Hepatocyte (in vitro differentiated cells): ENCODE measurements around the gene TOMM6. TPM values are rescaled to one million over a fixed set of nuclear protein-coding genes. Genes with fewer than 3 reads are reported as not detected.

Source experiments
- DNase-seq: peaks from one replicate; pipeline ENCODE4 v3.0.0-alpha.2; 2016; ENCODE audit warnings: low spot score
- H2AFZ ChIP-seq: fragments of 200-600 bp; sonication (generic); 2 replicates; pipeline ENCODE4 v1.6.0; 2016; ENCODE audit warnings: antibody characterized with exemption, mild to moderate bottlenecking
- H3K27ac ChIP-seq: fragments of 200-600 bp; sonication (generic); 2 replicates; pipeline ENCODE4 v1.5.1; 2016; ENCODE audit warnings: mild to moderate bottlenecking
- H3K27me3 ChIP-seq: fragments of 200-600 bp; sonication (generic); 2 replicates; pipeline ENCODE4 v1.6.1; 2016
- H3K36me3 ChIP-seq: fragments of 200-600 bp; sonication (generic); replicated peaks from 2 replicates; pipeline ENCODE4 v1.5.1; 2016; ENCODE audit warnings: low read depth; ENCODE audit not compliant: insufficient read depth
- H3K4me1 ChIP-seq: fragments of 200-600 bp; sonication (generic); 2 replicates; pipeline ENCODE4 v1.5.1; 2016; ENCODE audit warnings: mild to moderate bottlenecking, moderate library complexity; ENCODE audit not compliant: insufficient read depth
- H3K4me2 ChIP-seq: fragments of 200-600 bp; sonication (generic); 2 replicates; pipeline ENCODE4 v1.6.0; 2016
- H3K4me3 ChIP-seq: fragments of 200-600 bp; sonication (generic); 2 replicates; pipeline ENCODE4 v1.5.1; 2016; ENCODE audit warnings: mild to moderate bottlenecking
- H3K79me2 ChIP-seq: fragments of 200-600 bp; sonication (generic); 2 replicates; pipeline ENCODE4 v1.6.0; 2017; ENCODE audit warnings: mild to moderate bottlenecking
- H3K9me2 ChIP-seq: fragments of 200-600 bp; sonication (generic); replicated peaks from 2 replicates; pipeline ENCODE4 v1.6.0; 2017; ENCODE audit warnings: mild to moderate bottlenecking; ENCODE audit not compliant: insufficient read depth
- H3K9me3 ChIP-seq: fragments of 200-600 bp; sonication (generic); 2 replicates; pipeline ENCODE4 v1.5.1; 2016; ENCODE audit warnings: low read depth, mild to moderate bottlenecking
- H4K20me1 ChIP-seq: fragments of 200-600 bp; sonication (generic); 2 replicates; pipeline ENCODE4 v1.6.0; 2016; ENCODE audit warnings: mild to moderate bottlenecking; ENCODE audit not compliant: insufficient read depth, poor library complexity, severe bottlenecking
- CTCF ChIP-seq: fragments of 200-600 bp; sonication (generic); IDR thresholded peaks from 2 replicates; pipeline ENCODE4 v1.5.1; 2016; ENCODE audit warnings: antibody characterized with exemption, mild to moderate bottlenecking; ENCODE audit not compliant: poor library complexity
- EZH2 ChIP-seq: fragments of 200-600 bp; sonication (generic); IDR thresholded peaks from 2 replicates; pipeline ENCODE4 v1.6.1; 2016; ENCODE audit warnings: antibody characterized with exemption, mild to moderate bottlenecking, borderline replicate concordance
- EZH2phosphoT487 ChIP-seq: fragments of 200-600 bp; sonication (generic); IDR thresholded peaks from one replicate; pipeline ENCODE4 v1.6.1; 2018; ENCODE audit warnings: antibody characterized with exemption, mild to moderate bottlenecking, low read depth, moderate library complexity; ENCODE audit not compliant: unreplicated experiment, severe bottlenecking
- WGBS: methylation state at CpG from one replicate; pipeline ENCODE4 v1.1.6; 2016; ENCODE audit warnings: low lambda C conversion rate; ENCODE audit errors: missing lambda C conversion rate; 5-methylcytosine and 5-hydroxymethylcytosine counted together
- polyA plus RNA-seq: library from polyadenylated mRNA; unstranded; fragments of >200 nt; fragmentation: Nextera tagmentation; extraction: Ambion mirVana; gene quantifications from 2 replicates; pipeline ENCODE4 v1.2.1, GENCODE V29; 2016
- total RNA-seq: library from RNA; depleted of rRNA; stranded (reverse); fragments of >200 nt; gene quantifications from 2 replicates; pipeline ENCODE4 v1.2.3, GENCODE V29; 2014

Gene TOMM6
- total and polyA plus RNA-seq, 2 experiments from 2014 or later = 127 to 211 TPM

- Histone ChIP-seq H3K27ac (peak overlapping the region; percentile 93), H3K4me2 (peak overlapping the region; percentile 17), H3K4me1 (peaks cover 27% of the 10 kb centered on the region), H3K9me2 (no peaks in the 10 kb centered on the region), H3K27me3 (no peaks in the 10 kb centered on the region), H2AFZ (no peak overlapping the region), H3K79me2 (no peaks in the 10 kb centered on the region), H3K36me3 (no peaks in the 10 kb centered on the region), H4K20me1 (no peaks in the 10 kb centered on the region), H3K4me3 (no peak overlapping the region), H3K9me3 (no peaks in the 10 kb centered on the region)
- WGBS = 71% methylated on average over 20 of the region's 20 CpGs
- TF ChIP-seq EZH2phosphoT487 (no peak), CTCF (no peak), EZH2 (no peak)
- DNase-seq = peak; percentile 78
These were observed 45.6 kb upstream of the TOMM6 start for GRCh38 chr6:41741625-41742490.

GRCh38 chr6:41743406-41744235, 43.9 kb upstream of the TOMM6 start:
- H3K79me2 ChIP-seq = no peaks in the 10 kb centered on the region
- peaks cover 38% of the 10 kb centered on the region for H3K4me1 ChIP-seq
- H3K9me3 ChIP-seq = no peaks in the 10 kb centered on the region
- DNase-seq = no peak
- no peaks in the 10 kb centered on the region for H3K9me2 ChIP-seq
- TF ChIP-seq EZH2phosphoT487 = no peak
- TF ChIP-seq EZH2 = no peak
- TF ChIP-seq CTCF = no peak
- H4K20me1 ChIP-seq = no peaks in the 10 kb centered on the region
- no peak overlapping the region for H3K4me2 ChIP-seq
- 92% methylated on average over 6 of the region's 6 CpGs for WGBS
- H3K27me3 ChIP-seq = no peaks in the 10 kb centered on the region
- no peak overlapping the region for H3K27ac ChIP-seq
- no peak overlapping the region for H3K4me3 ChIP-seq
- no peaks in the 10 kb centered on the region for H3K36me3 ChIP-seq
- H2AFZ ChIP-seq = no peak overlapping the region

GRCh38 chr6:41744236-41744787, 43.2 kb upstream of the TOMM6 start:
- Histone ChIP-seq H3K4me2 (no peak overlapping the region), H3K9me3 (no peaks in the 10 kb centered on the region), H4K20me1 (no peaks in the 10 kb centered on the region), H3K4me1 (peaks cover 34% of the 10 kb centered on the region), H3K36me3 (no peaks in the 10 kb centered on the region), H3K4me3 (no peak overlapping the region), H3K79me2 (no peaks in the 10 kb centered on the region), H3K27me3 (no peaks in the 10 kb centered on the region), H2AFZ (no peak overlapping the region), H3K9me2 (no peaks in the 10 kb centered on the region), H3K27ac (no peak overlapping the region)
- no peak for DNase-seq
- TF ChIP-seq CTCF (no peak), EZH2phosphoT487 (no peak), EZH2 (no peak)
- 88% methylated on average over 7 of the region's 7 CpGs for WGBS
